IPS-18c (cell line): ENCODE results near the gene BTD.
"Not testable (repeated sequence)": the region's sequence is repeated elsewhere in the genome, so short reads cannot be mapped to it uniquely, and the experiment has no call there.

Experiments
- H3K4me3 ChIP-seq: 2 replicates; pipeline ENCODE4 v1.7.0; 2013; ENCODE audit warnings: low read depth, mild to moderate bottlenecking, low read length, moderate library complexity; ENCODE audit not compliant: insufficient read depth
- H3K9me3 ChIP-seq: one replicate; pipeline ENCODE4 v1.6.1; 2013; ENCODE audit warnings: mild to moderate bottlenecking, low read length, moderate library complexity; ENCODE audit not compliant: control insufficient read depth, insufficient read depth

Gene BTD

GRCh38 chr3:15592968-15593367 is 8.6 kb upstream of the BTD start:
- Histone ChIP-seq H3K4me3 (no peak overlapping the region), H3K9me3 (no peaks in the 10 kb centered on the region)

DNA sequence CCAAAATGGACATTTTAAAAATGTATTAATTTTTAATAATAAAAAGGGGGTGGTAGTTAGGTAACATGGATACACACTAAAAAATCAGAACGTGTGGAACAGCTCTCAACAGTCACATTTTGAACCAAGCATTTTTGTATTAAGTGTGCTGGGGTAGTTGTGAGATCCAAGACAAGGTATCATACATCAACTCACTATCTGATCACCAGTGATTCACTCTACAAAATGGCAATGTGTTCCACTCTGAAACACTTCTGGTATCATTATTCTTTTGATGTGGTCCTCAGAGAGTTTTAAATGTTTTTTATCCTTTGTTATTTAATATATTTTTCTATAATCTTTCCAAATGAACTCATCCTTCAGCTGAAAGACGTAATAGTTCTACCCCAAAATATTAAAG is 5.6 kb upstream of the BTD start:
- no peak overlapping the region for H3K4me3 ChIP-seq
- H3K9me3 ChIP-seq = no peaks in the 10 kb centered on the region

- H3K4me3 ChIP-seq = peak overlapping the region; percentile 99
- H3K9me3 ChIP-seq = peaks cover 2% of the 10 kb centered on the region
Measured at GRCh38 chr3:15601046-15601398, 523 bp upstream of the BTD start.

- H3K9me3 ChIP-seq = peaks cover 2% of the 10 kb centered on the region
Measured at GRCh38 chr3:15602146-15602536, 596 bp downstream of the BTD start.

DNA sequence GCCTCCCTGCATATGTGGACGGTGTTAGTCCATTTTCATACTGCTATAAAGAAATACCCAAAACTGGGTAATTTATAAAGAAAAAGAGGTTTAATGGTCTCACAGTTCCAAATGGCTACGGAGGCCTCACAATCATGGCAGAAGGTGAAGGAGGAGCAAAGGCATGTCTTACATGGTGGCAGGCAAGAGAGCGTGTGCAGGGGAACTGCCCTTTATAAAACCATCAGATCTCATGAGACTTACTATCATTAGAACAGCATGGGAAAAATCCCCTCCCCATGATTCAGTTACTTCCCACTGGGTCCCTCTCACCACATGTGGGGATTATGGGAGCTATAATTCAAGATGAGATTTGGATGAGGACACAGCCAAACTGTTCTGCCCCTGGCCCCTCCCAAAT is 1.3 kb downstream of the BTD start:
- not testable (repeated sequence) for H3K9me3 ChIP-seq
- peak overlapping the region; percentile 99; the same call in 1 of the 2 replicates for H3K4me3 ChIP-seq

More at GRCh38 chr3:15602146-15602536, 596 bp downstream of the BTD start:
- peak overlapping the region; percentile 99 for H3K4me3 ChIP-seq

DNA sequence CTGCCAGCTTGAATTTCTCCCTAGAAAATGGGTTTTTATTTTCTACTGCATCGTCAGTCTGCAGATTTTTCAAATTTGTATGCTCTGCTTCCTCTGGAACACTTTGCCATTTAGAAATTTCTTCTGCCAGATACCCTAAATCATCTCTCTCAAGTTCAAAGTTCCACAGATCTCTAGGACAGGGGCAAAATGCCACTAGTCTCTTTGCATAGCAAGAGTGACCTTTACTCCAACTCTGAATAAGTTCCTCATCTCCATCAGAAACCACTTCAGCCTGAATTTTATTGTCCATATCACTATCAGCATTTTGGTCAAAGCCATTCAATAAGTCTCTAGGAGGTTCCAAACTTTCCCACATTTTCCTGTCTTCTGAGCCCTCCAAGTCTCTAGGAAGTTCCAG is 3.0 kb downstream of the BTD start:
- H3K4me3 ChIP-seq, H3K9me3 ChIP-seq: not testable (repeated sequence)

GRCh38 chr3:15606434-15606891 is 4.9 kb downstream of the BTD start:
- Histone ChIP-seq H3K9me3 (peaks cover 2% of the 10 kb centered on the region), H3K4me3 (no peak overlapping the region)

DNA sequence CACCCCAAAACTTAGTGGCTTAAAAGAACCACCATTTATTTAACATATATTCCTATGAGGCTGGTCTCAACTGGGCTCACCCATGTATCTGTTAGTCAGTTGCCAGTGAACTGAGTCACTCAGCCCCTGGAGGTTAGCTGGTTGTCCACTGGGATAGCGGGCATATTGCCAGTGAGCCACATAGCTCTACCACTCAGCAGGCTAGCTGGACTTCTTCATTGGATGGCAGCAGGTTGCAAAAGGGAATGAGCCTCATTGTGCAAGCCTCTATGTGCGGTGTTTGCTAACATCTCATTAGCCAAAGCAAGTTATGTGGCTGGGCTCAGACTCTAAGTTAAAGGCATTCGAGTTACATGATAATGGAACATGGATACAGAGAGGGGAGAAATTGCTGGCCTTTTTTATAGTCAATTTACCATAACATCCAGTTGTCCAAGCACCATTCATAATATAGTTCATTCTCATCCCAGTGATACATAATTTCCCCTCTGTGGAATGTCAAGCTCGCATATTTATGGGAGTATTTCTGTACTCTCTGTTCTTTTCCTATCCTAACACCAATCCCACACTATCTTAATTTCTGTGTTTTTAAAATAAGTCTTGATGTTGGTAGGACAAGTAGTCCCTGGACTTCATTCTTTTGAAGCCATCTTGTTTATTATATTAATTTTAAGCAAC is 8.7 kb downstream of the BTD start:
- Histone ChIP-seq H3K4me3 (no peak overlapping the region), H3K9me3 (no peaks in the 10 kb centered on the region)

DNA sequence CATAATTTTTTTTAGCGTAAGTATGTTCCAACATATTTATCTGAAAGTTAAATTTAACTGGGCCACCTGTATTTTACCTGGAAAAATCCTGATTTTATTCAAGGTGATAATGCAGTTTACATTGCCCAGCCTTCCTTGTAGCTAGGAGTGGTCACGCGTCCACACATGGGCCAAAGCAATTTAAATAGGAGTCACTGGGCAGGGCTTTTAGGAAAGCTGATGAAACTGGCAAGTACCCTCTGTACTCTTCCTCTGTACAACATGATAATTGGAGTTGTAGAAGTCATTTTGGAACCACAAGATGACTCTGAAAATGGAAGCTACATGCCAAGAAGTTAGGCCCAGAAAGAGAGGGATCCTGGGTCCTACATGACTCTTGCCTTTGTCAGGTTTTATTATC is 9.5 kb downstream of the BTD start:
- Histone ChIP-seq H3K4me3 (no peak overlapping the region), H3K9me3 (no peaks in the 10 kb centered on the region)

DNA sequence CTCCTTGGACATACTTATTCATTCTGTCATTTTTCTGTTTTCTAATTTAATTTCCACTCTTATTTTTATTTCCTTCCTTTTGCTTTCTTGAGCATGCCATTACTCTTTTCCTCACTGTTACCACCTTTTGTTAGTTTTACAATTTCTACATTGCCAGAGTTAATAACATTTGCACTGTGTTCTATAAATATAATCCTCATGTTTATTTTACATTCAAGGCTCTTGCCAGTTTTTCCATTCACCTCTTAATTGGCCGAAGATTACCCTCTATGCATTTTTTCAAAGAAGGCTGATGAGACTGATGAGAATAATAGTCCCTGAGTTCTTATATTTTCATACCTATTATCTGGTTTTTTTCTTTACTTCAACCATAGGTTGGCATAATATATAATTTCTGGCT is 10.5 kb downstream of the BTD start:
- no peaks in the 10 kb centered on the region for H3K9me3 ChIP-seq
- no peak overlapping the region for H3K4me3 ChIP-seq

DNA sequence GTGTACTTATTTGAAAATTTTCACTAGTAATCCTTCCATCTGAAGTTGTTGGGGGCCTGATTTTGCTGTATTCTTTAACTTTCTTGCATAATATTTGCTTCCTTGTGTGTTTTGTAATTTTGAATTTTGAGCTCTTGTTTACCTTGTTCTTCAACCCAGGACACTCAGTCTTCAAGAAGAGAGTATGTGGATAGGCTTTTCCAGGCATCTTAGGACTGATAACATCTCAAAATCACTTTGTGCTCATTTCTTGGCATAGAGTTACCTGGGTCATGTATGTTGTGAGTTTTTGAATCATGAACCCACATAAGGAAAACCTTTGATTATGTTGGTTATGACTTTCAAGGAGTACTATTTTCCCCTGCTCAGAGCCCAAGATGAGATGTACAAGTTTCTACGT is 13.4 kb downstream of the BTD start:
- Histone ChIP-seq H3K9me3 (no peaks in the 10 kb centered on the region), H3K4me3 (no peak overlapping the region)

GRCh38 chr3:15616053-15616452 is 14.5 kb downstream of the BTD start:
- Histone ChIP-seq H3K4me3 (no peak overlapping the region), H3K9me3 (no peaks in the 10 kb centered on the region)

DNA sequence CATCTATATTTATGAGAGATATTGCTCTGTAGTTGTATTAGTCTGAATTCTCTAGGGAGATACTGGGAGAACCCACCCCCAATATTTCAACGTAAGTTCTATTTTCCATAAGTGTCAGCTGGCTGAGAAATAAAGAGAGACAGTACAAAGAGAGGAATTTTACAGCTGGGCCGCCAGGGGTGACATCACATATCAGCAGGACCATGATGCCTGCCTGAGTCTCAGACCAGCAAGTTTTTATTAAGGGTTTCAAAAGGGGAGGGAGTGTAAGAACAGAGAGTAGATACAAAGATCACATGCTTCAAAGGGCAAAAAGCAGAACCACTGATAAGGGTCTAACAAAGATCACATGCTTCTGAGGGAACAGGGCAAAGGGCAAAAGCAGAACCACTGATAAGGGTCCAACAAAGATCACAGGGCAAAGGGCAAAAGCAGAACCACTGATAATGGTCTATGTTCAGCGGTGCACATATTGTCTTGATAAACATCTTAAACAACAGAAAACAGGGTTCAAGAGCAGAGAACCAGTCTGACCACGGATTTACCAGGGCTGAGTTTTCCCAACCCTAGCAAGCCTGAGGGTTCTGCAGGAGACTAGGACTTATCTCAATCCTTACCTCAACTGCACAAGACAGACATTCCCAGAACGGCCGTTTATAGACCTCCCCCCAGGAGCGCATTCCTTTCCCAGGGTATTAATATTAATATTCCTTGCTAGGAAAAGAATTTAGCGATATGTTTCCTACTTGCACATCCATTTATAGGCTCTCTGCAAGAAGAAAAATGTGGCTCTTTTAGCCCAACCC is 18.3 kb downstream of the BTD start:
- not testable (repeated sequence) for H3K9me3 ChIP-seq, H3K4me3 ChIP-seq

DNA sequence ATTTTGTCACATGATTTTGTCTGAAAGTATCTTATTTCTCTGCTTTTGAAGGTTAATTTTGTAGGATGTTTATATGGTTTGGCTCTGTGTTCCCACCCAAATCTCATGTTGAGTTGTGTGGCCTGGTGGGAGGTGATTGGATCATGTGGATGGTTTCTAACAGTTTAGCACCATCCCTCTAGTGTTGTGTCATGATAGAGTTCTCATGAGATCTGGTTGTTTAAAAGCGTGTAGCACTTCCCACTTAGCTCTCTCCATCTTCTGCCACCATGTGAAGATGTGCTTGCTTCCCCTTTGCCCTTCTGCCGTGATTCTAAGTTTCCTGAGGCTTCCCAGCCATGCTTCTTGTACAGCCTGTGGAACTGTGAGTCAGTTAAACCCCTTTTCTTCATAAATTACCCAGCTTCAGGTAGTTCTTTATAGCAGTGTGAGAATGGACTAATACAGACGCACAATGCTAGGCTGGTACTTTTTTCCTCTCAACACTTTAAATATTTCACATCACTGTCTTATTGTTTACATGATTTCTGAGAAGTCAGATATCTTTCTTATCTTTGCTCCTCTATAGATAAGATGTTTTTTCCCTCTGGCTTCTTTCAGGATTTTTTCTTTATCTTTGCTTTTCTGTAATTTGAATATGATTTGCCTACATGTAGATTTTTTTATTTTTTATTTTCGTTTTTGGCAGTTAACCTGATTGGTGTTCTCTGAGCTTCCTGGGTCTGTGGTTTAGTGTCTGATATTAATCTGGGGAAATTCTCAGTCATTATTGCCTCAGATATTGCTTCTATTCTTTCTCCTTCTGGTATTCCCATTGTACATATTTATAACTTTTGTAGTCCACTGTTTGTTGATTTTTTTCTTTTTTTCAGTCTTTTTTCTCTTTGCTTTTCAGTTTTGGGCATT is 22.2 kb downstream of the BTD start:
- Histone ChIP-seq H3K9me3 (no peaks in the 10 kb centered on the region), H3K4me3 (no peak overlapping the region)

- Histone ChIP-seq H3K9me3 (no peaks in the 10 kb centered on the region), H3K4me3 (no peak overlapping the region)
Measured at GRCh38 chr3:15628967-15629366, 27.4 kb downstream of the BTD start.

DNA sequence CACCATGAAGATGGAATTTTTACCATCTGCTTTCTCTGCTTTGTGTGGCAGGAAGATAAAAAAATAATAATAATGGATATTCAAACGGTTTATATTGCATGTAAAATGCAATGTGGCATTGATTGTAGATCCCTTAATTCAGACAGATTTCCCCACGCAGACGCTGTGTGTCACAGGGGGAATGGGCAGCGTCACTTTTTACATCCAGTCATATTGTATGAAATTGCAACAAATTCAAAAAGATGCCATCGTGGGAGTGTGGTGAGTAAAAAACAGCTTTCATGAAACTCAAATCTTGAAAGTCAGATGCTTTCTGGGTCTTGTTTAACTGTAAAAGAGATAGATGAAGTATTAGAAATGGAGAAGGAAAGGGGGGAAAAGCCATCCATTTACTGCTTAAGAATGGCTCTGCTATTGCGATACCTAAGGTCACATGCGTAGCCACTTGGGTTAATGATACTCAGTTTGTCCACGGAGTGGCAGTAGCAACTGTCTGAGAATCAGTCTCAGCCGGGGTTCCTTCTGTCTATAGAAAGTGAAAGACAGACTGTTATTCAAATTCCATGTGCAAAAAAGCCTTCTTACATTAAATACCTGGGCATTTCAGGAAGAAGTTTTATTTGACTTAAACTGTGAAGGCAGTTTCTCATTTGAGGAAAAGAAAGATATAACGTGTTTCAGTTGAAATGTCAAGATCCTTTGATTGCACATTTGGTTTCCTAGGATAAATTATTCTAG is 28.5 kb downstream of the BTD start:
- Histone ChIP-seq H3K4me3 (no peak overlapping the region), H3K9me3 (no peaks in the 10 kb centered on the region)
